GM13976 (cell line): ENCODE measurements around the gene RPL22.

Experiments used
- DNase-seq: peaks from one replicate; pipeline ENCODE4 v3.0.0; 2012; ENCODE audit warnings: low spot score
- CTCF ChIP-seq: IDR thresholded peaks from 2 replicates; pipeline ENCODE4 v1.5.1; 2012; ENCODE audit warnings: borderline replicate concordance, mild to moderate bottlenecking; ENCODE audit not compliant: insufficient read depth; ENCODE audit errors: extremely low read depth, missing control alignments, control extremely low read depth
- in situ Hi-C: fragments of 300-500 bp; cut with MboI; formaldehyde crosslinking; loops from one replicate; pipeline ENCODE4 v1.12.0; 2022; ENCODE audit warnings: low sequenced_read_pairs, mixed read lengths, inconsistent platforms; ENCODE audit not compliant: unreplicated experiment

The RPL22 gene

GRCh38 chr1:6245086-6245868 lies 45.9 kb upstream of the RPL22 start:
- in situ Hi-C loops: loop anchor here (5.0 kb wide), 1 partner anchor 102 kb away; no protein-coding TSS in a partner anchor
- peak; percentile 95 for TF ChIP-seq CTCF
- DNase-seq: peak; percentile 92

- in situ Hi-C loops: loop anchor here (5.0 kb wide), 1 partner anchor 103 kb away; no protein-coding TSS in a partner anchor
- DNase-seq: no peak
- no peak for TF ChIP-seq CTCF
Measured at GRCh38 chr1:6244401-6245049, 45.1 kb upstream of the RPL22 start.

GRCh38 chr1:6243993-6244392 lies 44.6 kb upstream of the RPL22 start, which contains the start of gene HES3:
TSS of gene HES3 (plus strand) at chr1:6244179. CDS start at chr1:6244366, 187 bp downstream.
- DNase-seq: no peak
- no peak for TF ChIP-seq CTCF
- in situ Hi-C loops: no loop called here

GRCh38 chr1:6243053-6243834 lies 43.8 kb upstream of the RPL22 start:
- in situ Hi-C loops: no loop called here
- TF ChIP-seq CTCF: no peak

GRCh38 chr1:6241887-6242740 lies 42.7 kb upstream of the RPL22 start:
- in situ Hi-C loops: no loop called here
- no peak for DNase-seq
- TF ChIP-seq CTCF: no peak

More at GRCh38 chr1:6243053-6243834, 43.8 kb upstream of the RPL22 start:
- no peak for DNase-seq
